SK-N-MC (cell line): Measurements from ENCODE around the gene SH3D21.

Experiments
- DNase-seq: peaks from one replicate; pipeline ENCODE4 v3.0.0-alpha.2; 2011; ENCODE audit warnings: low read depth, low spot score
- H3K27ac ChIP-seq: fragments of 200-600 bp; sonication (generic); 2 replicates; pipeline ENCODE4 v1.5.1; 2016; ENCODE audit warnings: mixed run types
- H3K36me3 ChIP-seq: fragments of 200-600 bp; sonication (generic); 2 replicates; pipeline ENCODE4 v1.6.1; 2017; ENCODE audit warnings: antibody characterized with exemption, low read length, mixed read lengths; ENCODE audit not compliant: insufficient read depth
- H3K4me3 ChIP-seq: fragments of 200-600 bp; sonication (generic); 2 replicates; pipeline ENCODE4 v1.5.1; 2016
- H3K9ac ChIP-seq: fragments of 200-600 bp; sonication (generic); 2 replicates; pipeline ENCODE4 v1.8.0; 2017; ENCODE audit warnings: mixed run types, mixed read lengths; ENCODE audit not compliant: insufficient read length
- H3K9me3 ChIP-seq: fragments of 200-600 bp; sonication (generic); 2 replicates; pipeline ENCODE4 v1.6.1; 2017; ENCODE audit warnings: low read depth, mild to moderate bottlenecking, antibody characterized with exemption, low read length, moderate library complexity, mixed read lengths
- EZH2 ChIP-seq: fragments of 200-600 bp; sonication (generic); IDR thresholded peaks from one replicate; pipeline ENCODE4 v1.6.1; 2017; ENCODE audit warnings: antibody characterized with exemption
- FOXP2 ChIP-seq: optimal IDR thresholded peaks from 2 replicates; pipeline ENCODE3; 2011; ENCODE audit warnings: mild to moderate bottlenecking, moderate library complexity; ENCODE audit not compliant: insufficient read depth; ENCODE audit errors: extremely low read length, control extremely low read depth
- POLR2AphosphoS5 ChIP-seq: IDR thresholded peaks from 2 replicates; pipeline ENCODE4 v1.6.1; 2012; ENCODE audit warnings: mild to moderate bottlenecking, low read depth, low read length, borderline replicate concordance

The SH3D21 gene

DNA sequence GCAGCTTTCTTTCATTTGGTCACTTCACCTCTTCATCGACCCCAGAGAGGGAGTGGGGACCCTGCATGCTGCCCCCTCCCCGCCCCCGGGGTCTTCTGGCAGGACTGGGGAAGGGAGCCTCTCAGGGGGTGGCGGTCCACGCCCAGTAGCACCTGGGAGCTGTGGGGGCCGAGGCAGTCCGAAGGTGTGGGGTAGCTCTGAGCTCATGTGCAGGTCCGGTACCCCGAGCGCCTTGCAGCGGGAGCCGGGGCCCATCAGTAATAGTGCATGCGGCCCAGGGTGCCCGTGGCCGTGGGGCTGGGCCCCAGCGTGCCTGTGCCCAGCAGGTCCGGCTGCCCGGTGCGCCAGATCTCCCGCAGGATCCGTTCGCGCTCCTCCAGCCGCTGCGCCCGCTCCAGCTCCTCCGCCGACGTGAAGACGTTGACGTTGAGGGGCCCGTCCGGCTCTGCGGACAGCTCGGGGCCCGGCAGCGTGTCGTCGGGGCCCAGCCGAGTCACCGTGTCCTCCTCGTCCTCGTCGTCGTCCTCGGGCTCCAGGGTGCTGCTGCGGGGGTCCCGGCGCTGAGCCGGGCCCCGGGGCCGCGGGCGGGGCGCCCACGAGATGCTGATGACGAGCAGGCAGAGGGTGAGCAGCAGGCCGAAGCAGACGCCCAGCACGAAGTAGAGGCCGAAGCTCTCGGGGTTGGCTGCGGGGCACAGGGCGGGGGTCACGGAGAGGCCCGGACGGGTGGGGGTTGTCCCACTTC, 16.0 kb downstream of the SH3D21 start:
- H3K9me3 ChIP-seq = no peaks in the 10 kb centered on the region
- peak overlapping the region; percentile 88 for H3K27ac ChIP-seq
- no peak for DNase-seq
- H3K4me3 ChIP-seq = peak overlapping the region; percentile 91
- H3K36me3 ChIP-seq = no peaks in the 10 kb centered on the region
- TF ChIP-seq POLR2AphosphoS5 (0 out of 2 replicates have a peak, but pooled peaks have one; percentile 6), FOXP2 (no peak)
- peak overlapping the region; percentile 74 for H3K9ac ChIP-seq

DNA sequence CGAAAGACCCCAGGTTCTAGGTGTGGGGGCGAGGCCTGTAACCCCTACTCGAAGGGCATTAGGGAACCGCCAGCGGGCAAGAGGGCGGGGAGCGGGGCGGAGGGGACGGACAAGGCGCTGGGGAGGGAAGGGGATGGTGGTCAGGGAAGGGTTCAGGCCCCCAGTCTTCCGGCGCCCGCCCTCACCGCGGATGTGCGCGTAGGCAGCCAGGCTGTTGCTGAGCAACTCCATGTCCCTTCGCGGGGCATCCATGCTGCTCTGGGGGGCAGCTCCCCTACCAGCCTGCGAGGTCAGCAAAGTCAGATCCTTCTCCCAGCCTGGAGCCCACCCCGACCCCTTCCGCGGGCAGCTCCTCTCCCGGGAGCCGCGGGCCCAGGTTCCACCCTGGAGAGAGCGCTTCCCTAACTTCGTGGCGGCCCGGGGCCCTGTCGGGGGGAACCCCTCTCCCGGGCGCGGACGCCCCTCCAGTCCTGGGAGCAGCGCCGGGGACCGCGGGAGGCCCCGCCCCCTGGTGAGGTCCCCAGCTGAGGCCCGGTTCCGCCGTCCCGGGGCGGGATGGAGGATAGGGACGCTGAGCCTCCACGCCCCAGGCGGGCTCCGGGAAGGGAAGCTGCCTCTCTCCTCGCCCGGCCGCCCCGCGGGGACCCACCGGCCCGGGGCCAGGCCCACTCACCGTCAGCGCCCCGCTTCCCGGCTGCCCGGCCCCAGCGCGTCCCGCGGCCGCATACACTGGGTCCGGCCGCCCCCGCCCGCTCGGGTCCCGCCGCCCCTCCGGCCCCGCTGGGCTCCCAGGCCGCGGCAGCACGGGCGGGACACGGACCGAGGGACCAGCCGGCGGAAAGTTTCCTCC, 16.8 kb downstream of the SH3D21 start:
- H3K9me3 ChIP-seq = no peaks in the 10 kb centered on the region
- 0 out of 2 replicates have a peak overlapping the region, but pooled peaks have one; percentile 13 for H3K27ac ChIP-seq
- H3K36me3 ChIP-seq = no peaks in the 10 kb centered on the region
- DNase-seq = no peak
- H3K9ac ChIP-seq = peak overlapping the region; percentile 74
- peak overlapping the region; percentile 91 for H3K4me3 ChIP-seq
- TF ChIP-seq FOXP2 (no peak), POLR2AphosphoS5 (peak; percentile 11; the same call in 1 of the 2 replicates), EZH2 (no peak)

DNA sequence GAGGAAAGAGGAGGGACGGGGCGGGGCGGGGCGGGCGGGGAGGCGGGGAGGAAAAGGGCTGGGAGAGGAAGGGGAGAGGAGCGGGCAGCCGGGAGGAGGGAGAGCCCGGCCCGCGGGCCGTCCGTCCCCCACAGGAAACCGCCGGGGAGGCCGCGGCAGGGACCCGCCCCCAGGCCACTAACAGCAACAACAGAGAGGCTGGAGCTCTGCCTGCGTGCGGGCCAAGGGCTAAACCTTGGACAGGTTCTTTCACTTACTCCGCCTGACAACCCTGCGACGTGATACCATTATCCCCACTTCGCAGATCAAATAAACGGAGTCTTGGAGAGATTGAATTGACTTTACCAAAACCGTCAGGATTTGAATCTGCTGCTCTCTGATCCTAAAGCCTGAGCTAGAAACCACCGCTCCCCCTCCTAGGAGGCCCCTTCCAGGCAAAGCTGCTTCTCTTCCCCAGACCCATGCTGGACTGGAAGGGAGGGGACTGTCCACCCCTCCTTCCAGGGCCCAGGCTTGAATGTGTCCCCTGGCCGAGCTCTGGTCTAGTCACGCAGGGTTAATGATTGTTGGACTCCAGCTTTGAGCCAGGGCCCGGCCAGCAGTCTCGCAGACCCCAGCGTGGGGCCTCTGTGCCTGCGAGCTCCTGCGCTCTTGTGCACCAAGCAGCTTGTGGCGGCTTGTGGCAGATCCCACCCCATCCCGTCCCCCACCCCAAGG, 17.6 kb downstream of the SH3D21 start, which contains the start of gene EVA1B:
TSS of gene EVA1B (minus strand) at position 10 of the 717 bp plus-strand sequence. CDS start 608 bp downstream, outside the sequence.
- Histone ChIP-seq H3K36me3 (no peaks in the 10 kb centered on the region), H3K27ac (peak within 1 kb of the TSS; percentile 62), H3K9me3 (no peaks in the 10 kb centered on the region), H3K9ac (peak within 1 kb of the TSS; percentile 74), H3K4me3 (peak within 1 kb of the TSS; percentile 91)
- no peak for DNase-seq
- no peak for TF ChIP-seq FOXP2
- TF ChIP-seq POLR2AphosphoS5 = no peak; the same call in 1 of the 2 replicates
- TF ChIP-seq EZH2 = no peak

DNA sequence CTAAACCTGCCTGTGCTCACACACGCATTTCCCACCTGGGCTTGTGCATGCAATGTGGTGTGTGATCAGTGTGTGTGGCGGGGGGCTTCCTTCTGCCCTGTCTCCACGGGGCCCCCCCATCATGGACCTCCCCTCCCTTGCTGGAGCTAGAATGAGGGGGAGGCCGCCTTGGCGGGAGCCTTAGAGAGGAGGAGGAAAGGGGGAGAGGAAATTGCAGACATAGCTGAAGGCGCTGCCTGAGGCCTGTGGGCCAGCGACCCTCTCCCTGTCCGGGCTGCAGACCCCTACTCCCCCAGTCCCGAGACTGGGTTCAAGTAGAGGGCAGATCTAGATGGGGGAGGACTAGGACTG, 18.2 kb downstream of the SH3D21 start:
- peak overlapping the region; percentile 38 for H3K27ac ChIP-seq
- no peak for TF ChIP-seq FOXP2
- no peak for TF ChIP-seq EZH2
- TF ChIP-seq POLR2AphosphoS5 = no peak
- no peak overlapping the region for H3K9ac ChIP-seq
- H3K9me3 ChIP-seq = no peaks in the 10 kb centered on the region
- H3K36me3 ChIP-seq = no peaks in the 10 kb centered on the region
- peak overlapping the region; percentile 91; the same call in 1 of the 2 replicates for H3K4me3 ChIP-seq
- no peak for DNase-seq

DNA sequence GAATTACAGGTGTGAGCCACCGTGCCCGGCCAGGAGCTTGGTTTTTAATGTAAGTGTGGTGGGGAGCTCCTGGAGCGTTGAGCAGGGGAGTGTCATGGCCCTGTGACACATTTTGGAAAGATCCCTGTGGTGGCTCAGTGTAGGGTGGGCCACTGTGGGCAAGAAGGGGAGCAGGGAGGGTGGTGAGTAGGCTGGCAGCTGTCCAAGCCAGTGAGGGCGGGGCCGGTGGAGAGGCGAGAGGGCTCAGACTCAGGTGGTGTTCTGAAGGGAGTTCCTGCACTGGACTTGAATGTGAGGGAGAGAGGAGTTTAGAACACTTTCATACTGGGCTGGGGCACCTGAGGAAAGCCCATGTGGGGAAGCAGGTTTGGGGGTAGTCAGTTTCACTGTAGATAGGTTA, 20.3 kb downstream of the SH3D21 start:
- Histone ChIP-seq H3K36me3 (no peaks in the 10 kb centered on the region), H3K9ac (no peak overlapping the region), H3K4me3 (no peak overlapping the region), H3K9me3 (no peaks in the 10 kb centered on the region), H3K27ac (no peak overlapping the region)
- TF ChIP-seq EZH2 (no peak), FOXP2 (no peak), POLR2AphosphoS5 (no peak)
- DNase-seq = no peak

DNA sequence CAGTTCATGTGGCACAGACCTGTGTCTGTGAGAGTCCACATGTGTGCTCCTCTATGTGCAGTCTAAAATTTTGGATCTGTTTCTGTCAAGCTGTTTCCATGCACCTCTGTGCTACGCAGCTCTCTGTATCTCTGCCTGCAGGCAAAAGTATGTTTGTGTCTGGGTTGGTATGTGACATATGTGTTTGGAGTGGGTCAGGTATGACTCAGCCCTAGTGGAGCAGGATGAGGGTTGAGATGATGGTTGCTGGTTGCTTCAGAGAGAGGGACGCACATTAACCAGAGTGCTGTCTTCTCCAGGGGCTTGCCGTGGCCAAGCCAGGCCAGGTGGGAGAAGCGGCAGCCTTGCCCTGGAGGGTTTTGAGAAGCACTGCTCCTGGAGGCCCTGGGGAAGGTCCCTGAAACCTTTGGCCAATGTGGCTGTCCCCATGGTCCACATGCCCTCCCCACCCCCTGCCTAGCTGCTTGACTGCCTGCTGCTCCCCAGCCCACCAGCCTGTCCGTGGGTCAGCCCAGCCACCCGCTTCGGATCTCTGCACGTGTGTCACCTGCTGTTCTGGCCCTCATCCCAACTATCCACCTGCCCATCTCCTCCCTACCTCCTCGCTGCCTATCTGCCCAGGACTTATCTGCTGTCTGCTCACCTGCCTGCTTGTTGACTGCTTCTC, 21.4 kb downstream of the SH3D21 start:
- Histone ChIP-seq H3K36me3 (no peaks in the 10 kb centered on the region), H3K27ac (peak overlapping the region; percentile 42), H3K4me3 (no peak overlapping the region), H3K9ac (no peak overlapping the region), H3K9me3 (no peaks in the 10 kb centered on the region)
- no peak for TF ChIP-seq FOXP2
- DNase-seq = no peak

DNA sequence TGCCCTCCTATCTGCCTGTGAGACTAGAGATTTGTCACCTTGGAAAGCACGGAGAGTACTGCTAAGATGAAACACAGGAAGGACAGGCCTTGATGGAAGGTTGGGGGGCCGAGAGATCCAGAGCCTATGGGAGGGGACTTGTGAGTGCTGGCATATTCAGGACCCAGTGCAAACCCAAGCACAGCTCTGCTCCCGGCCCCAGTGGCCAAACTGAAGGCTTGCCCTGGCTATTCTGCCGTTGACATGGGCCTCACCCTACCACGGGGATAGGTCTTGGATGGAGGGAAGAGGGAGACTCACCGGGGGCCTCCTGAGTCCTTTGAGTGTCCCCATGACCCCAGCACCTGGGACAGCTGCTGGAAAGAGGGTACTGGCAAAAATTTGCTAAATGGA, 21.9 kb downstream of the SH3D21 start:
- no peak for TF ChIP-seq EZH2
- TF ChIP-seq POLR2AphosphoS5 = no peak
- no peak for TF ChIP-seq FOXP2
- Histone ChIP-seq H3K9me3 (no peaks in the 10 kb centered on the region), H3K36me3 (no peaks in the 10 kb centered on the region), H3K9ac (no peak overlapping the region), H3K4me3 (no peak overlapping the region), H3K27ac (peak overlapping the region; percentile 36; the same call in 1 of the 2 replicates)
- no peak for DNase-seq
